NCI-H187 (cell line): ENCODE data around the gene SLC16A2.
"Not testable (repeated sequence)": the region's sequence is repeated elsewhere in the genome, so short reads cannot be mapped to it uniquely, and the experiment has no call there.

Source experiments
- DNase-seq, 2 experiments: peaks; one replicate each; lab custom pipeline; 2025; lab: John Stamatoyannopoulos, UW

SLC16A2 gene

DNA sequence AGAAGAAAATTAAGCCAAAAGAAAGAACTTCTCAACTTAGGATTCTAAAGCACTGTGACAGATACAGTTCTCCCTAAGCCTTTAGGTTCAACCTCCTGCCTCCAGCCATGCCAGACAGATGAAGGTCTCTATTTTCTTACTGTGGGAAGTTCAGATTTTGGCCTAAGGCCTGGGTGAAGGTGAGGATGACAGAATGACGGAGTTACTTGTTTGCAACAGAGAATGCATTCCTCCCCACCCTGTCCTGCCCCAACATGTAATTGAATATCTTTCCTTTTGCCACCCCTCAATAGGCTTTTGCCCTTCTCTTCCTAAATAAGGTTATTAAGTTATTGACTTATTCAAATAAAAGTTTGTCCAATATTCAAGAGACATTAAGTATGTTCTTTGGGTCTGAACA, 25.6 kb downstream of the SLC16A2 start:
- DNase-seq = no peak

DNA sequence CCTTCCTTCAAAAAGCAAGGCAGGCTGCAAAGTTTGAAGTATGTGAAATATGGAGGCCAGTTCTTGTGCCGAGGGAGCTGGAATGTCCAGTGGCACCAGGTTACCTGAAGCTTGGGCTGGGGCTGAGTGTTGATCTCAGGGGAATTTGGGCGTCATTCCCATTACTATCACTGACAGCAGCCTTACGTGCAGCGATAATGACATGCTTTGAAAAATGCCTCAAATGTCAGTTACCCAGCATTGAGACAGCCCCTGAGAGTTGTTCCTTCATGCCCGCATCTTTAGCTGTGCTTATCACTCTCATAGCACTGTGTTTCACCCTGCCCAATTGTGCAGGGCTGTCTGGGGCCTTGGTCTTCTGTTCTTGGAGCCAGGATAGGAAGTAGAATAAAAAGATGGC, 27.4 kb downstream of the SLC16A2 start:
- DNase-seq = no peak

- peak in 1 of 2 experiments; percentile 0 for DNase-seq
These were observed 28.1 kb downstream of the SLC16A2 start for GRCh38 chrX:74449322-74449936.

DNA sequence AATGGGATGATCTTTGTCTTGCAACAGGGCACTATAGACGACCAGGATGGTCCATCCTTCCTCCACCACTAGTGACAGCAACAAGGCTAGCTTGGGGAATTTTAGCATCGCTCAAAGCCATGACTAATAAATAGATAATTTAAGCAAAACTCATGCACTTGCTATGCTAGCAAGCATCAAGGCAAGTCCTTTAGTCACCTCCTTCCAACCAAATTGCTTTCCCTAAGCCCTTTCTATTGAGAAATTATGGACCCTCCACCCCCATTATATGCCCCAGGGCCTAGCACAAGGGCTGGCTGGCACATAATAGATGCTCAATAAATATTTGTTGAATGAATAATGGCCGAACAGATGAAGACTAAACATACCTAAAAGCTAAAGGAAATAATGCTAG, 28.6 kb downstream of the SLC16A2 start:
- no peak for DNase-seq

DNA sequence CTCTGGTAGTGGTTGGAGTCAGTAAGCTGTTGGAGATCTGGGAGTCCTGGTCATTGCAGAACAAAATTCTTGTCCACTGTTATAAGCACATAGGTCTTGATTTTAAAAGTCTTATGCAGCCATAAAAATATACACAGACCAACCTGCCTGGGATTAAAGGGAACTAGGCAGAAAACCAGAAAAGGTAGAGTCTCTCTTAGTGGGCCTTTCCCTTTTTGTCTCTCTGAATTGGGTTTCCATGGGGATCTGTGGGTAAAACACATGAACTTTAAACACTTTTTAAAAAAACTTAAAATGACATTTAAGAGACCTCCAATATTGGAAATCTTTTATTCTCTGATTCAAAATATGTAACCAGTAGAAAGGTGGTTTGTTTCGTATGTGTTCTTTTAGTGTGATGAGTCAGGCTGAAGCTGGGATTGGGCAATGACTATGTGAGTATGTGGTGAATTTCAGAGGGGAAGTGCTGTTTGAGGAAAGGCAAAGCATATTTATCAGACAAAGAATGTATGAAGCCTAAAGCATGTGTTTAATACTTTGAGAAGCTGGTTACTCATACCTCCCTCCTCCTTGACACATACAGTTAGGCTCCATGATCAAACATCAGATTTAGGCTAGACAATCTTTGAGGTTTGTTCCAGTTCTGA, 29.6 kb downstream of the SLC16A2 start:
- no peak for DNase-seq

DNA sequence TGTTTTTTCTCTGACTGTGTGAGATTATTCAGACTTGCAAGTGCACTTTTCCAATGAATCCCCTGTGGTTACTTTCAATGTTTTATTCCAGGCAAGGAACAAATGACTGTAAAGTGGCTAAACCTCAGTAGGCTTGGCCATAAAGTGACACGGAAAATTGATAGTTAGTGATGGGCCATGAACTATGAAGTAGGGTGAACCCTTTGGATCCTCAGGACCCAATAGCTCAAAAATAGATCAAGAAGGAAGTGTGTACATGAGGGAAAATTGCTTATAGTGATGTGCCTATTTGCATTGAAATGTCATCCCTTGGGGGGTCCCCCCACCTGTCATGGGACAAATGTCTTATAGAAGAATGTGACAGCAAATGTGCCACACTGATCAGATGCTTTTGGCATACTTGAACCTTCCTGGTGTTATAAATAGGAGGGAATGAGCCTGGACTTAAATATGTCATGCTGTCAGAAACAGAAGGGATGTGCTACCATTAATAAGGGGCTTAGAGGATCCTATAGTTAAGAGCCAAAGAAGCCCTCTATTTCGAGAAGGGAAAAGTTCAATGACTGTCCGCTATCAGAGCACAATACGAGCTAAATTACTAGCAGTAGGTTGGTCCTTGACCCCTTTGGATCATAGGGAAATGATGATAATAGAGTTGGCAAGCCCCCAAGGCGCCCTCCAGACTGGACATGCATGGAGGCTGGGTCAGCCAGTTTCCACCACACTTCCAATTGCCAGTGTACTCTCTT, 30.3 kb downstream of the SLC16A2 start:
- no peak for DNase-seq

GRCh38 chrX:74452199-74452481, 30.8 kb downstream of the SLC16A2 start:
- DNase-seq = no peak

- DNase-seq = no peak
These were observed 31.9 kb downstream of the SLC16A2 start for GRCh38 chrX:74453178-74453577.

DNA sequence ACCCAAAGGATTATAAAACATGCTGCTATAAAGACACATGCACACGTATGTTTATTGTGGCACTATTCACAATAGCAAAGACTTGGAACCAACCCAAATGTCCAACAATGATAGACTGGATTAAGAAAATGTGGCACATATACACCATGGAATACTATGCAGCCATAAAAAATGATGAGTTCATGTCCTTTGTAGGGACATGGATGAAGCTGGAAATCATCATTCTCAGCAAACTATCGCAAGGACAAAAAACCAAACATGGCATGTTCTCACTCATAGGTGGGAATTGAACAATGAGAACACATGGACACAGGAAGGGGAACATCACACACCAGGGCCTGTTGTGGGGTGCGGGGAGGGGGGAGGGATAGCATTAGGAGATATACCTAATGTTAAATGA, 32.9 kb downstream of the SLC16A2 start:
- not testable (repeated sequence) for DNase-seq

GRCh38 chrX:74458736-74459135, 37.4 kb downstream of the SLC16A2 start:
- no peak for DNase-seq

DNA sequence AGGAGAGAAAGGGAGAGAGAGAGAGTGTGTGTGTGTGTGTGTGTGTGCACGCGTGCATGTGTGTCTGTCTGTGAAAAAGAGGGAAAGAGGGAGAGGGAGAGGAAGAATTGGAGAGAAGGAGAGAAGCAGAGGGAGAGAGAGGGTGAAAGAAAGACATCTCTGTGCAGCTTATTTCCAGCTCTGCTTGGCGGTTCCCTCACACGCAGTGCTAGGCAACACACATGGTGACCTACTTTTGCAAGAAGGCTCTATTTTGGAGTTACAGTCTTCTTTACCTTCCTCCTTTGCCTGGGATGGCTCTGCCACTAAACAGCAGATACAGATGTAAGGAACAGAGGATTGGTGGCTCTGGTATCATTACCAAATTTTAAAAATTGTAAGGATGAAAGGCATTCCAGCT, 40.1 kb downstream of the SLC16A2 start:
- DNase-seq = no peak

GRCh38 chrX:74464722-74465121, 43.4 kb downstream of the SLC16A2 start:
- DNase-seq = no peak

DNA sequence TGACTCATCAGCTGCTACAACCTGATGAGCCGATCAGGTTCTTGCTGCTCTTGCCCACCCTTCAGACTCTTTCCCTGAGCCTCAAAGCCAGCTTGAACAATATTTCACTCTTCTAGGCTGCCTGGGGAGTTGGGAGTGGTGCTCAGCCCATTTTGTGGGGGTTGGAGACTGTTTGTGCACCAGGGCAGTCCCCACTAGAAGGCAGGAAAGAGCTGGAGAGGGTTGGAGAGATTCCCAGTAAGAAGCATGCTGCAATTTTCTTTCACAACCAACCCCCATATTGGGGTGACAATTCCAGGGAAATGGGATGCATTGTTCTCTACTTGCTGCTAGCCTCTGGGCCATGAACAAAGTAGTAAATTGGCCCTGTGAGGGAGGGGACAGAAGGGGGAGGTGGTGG, 44.1 kb downstream of the SLC16A2 start:
- DNase-seq = no peak

DNA sequence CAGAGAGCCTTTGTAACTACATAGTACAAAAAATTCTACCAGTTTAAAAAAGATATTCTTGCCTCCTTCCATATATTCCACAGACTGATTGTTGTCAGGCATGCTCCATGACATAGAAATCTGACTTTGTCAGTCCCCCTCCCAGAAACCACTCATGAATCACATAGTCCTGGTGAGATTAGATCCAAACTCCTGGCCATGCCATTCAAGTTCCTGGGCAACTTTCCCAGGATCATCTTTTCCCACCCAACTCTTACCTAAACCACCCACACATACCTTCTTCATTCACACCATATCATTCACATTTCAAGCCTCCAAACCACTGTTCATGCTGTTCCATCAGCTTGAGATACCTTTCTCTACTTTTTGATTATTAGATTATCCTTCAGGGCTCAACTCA, 46.4 kb downstream of the SLC16A2 start:
- no peak for DNase-seq

GRCh38 chrX:74473116-74473515, 51.8 kb downstream of the SLC16A2 start:
- DNase-seq = not testable (repeated sequence)

DNA sequence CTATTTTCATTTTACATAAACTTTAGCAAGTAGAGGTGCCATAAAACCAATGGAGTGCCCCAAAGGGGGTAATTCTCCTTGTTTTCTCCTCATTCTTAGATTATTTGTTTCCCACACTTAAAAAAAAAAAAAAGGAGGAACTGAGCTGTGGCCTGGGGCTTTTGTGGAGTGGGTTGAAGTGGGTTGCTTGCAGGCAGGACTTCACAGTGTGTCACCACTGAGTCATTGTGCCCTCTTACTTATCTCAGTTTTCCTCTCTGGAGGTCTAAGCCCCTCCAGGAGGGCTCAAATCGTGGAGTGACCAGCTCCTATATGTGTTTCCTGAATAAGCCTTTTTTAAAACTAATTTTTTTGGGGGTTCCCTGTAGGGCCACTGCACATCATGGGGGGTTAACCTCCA, 69.0 kb downstream of the SLC16A2 start:
- DNase-seq = no peak

DNA sequence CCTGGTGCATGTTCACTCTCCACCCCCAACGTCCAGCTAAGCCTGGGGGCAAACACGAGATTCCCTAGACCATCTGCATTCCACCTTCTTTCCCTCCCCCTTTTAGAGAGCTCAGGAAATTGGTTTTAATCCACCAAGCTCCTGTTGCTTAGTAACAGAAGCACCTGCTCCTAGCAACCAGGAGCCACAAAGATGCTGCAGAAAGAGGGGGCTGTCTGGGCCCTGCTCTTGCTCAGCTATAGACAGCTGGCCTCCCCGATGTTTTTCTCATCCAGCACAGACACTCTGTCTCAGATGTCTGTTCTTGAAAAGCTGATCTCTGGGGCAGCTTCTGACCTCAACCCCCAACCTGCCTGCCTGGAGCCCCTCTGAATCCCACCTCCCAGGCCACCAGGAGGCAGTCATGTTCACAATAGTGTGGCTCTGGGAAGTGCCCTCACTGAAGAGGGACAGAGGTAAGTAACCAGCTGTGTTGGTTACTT, 71.5 kb downstream of the SLC16A2 start:
- no peak for DNase-seq

DNA sequence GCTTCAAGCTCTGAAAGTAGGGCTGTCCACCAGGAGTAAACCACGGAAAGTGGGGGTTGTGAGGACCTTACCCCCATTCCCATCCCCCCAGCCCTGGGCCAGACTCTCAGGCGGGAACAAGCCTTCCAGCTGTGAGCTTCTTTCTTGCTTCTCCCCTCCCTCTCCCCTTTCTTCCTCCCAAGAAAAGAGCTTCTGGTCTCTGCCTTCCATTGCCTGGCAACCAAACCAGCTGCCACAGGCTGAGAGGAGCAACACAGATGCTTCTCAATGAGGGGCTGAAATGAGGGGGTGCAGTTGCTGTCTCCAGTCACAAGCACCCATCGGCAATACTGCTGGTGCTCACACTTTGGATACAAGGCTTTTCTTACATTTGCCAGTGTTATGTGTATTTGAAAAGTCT, 72.5 kb downstream of the SLC16A2 start:
- no peak for DNase-seq

DNA sequence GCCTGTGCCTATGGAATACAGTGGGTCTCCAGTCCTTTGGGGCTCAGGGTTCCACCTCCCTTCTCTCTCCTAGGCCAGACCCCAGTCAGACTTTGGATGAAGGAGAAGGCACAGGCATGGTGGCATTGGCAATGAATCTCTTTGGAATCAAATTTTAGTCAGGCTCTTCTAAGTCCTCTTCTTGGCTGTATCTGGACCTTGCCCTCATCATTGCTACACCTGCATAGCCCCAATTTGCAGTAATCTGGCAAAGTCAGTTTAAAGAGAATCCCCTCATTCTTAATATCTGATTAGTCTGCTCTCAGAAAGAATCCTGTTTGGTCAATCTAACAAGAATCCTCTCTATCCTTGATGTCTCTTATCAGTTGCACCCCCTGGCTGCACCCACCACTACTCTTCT, 77.6 kb downstream of the SLC16A2 start:
- DNase-seq = no peak

DNA sequence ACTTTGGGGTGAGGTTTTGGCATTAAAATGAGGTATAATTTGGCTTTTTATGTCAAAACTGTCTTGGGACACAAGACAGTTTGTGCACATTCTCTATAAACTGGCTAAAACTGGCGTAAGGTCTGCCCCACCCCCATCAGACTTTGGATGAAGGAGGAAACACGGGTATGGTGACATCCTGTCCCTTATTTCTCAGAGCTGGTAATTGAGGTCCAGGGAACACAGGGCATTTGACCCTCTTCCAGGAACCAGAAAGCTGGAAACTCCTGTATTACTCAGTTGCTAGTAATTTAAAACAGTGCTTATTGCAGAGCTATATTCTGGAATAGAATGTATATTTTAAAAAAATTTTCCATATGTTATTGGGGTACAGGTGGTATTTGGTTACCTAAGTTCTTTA, 78.8 kb downstream of the SLC16A2 start:
- no peak for DNase-seq

DNA sequence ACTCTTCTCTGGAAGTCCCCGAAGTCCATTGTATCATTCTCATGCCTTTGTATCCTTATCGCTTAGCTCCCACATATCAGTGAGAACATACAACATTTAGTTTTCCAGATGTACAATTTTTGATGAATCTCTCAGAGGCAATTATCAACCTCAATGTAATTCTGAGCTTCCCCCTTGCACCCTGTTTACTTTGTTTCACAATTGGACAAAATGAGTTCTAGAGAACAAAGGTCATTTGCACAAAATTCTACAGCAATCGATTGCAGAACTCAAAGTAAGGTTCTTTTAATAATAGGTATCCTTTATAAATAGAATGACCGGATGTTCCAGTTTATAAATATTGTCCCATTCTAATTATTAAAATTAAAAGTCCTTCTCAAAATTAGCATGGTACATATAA, 79.3 kb downstream of the SLC16A2 start:
- no peak for DNase-seq

DNA sequence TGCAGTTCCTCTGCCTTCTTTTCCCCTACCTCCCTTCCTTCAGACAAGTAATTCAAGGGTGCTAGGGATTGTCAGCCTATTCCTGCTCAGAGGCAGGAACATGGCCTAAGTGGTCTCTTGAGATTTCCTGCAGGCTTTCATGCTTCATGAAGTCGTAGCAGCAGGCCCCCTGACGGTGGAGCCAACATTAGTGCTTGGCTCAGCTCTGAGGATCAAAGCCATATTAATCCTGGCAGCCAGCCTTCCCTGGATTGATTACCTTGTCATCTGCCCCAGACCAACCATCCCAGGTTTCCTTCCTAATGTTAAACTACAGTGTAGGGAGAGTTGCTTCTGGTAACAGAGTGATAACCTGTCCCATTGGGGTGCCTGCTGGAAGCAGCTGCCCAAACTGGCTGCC, 84.1 kb downstream of the SLC16A2 start:
- no peak for DNase-seq

GRCh38 chrX:74506317-74507115, 85.2 kb downstream of the SLC16A2 start:
- no peak for DNase-seq
